Glomerular visceral epithelial cell (primary cell): ENCODE measurements around the gene VPS54.
"Not testable (repeated sequence)": the region's sequence is repeated elsewhere in the genome, so short reads cannot be mapped to it uniquely, and the experiment has no call there.

Source experiments
- DNase-seq: peaks from one replicate; pipeline ENCODE4 v3.0.0-alpha.2; 2016; ENCODE audit errors: extremely low spot score

Gene VPS54

DNA sequence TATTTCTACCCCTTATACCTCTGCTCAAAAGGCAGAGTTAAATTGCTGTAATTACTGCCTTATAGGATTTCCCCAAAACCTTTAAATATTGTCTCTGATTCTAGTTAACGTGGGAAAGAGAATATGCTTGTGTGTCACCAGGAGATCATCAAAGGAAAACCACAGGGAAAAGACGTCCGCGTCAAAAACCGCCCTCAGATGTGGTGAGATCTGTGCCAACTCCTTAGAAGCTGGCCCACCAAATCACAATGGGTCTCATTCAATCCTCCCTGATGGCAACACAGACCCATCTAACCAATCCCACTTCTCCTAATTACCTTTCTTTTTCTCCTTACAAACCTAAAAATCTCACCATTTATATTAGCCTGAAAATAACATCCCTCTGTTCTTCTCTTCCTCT lies 25.4 kb downstream of the VPS54 start:
- DNase-seq = no peak

DNA sequence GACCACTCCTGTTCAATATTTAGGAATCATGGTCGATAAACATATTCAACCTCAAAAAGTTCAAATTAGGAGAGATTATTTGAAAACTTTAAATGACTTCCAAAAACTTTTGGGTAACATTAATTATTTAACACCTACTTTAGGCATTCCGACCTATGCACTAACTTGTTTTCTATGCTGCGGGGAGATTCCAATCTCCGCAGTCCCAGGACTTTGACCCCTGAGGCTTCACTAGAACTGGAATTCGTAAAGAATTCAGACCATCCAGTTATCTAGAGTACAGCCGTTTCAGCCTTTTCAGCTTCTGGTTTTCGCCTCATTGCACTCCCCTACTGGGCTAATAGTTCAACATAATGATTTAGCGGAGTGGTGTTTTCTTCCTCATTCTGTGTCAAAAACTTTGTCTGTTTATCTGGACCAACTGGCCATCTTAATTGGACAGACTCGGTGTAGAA lies 26.1 kb downstream of the VPS54 start:
- not testable (repeated sequence) for DNase-seq

- no peak for DNase-seq
Measured at GRCh38 chr2:63992061-63992685, 27.1 kb downstream of the VPS54 start.

DNA sequence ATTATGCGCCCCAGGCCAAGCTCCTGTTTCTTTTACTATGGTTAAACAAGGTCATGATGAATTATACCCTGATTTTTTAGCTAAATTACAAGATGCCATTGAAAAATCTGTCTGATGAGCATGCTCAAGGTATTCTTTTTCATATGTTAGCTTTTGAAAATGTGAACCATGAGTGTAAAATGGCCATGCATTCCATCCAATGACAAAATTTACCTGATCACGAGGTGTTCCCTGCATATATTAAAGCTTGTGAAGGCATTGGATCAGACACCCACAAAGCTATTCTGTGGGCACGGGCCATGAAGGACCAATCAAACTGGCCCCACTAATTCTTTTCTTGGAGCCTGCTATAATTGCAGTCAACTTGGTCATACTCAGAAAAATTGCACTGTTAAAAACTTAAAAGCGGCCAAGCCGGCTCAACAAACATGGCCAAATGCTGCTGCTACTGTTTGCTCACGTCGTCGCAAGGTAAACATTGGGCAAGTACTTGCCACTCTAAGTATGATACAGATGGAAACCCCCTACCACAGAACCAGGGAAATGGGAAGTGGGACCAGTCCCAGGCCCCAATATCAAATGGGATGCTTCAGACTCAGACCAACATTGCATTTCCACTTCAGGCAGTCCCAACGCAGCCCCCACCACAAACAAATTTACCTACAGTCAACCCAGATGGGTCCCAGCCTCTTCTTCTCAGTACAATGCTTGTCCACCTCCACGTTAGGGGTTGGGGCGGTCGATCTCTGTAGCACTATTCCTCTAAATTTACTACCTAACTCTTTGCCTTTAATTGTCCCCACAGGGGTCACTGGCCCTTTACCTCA lies 27.8 kb downstream of the VPS54 start:
- not testable (repeated sequence) for DNase-seq

DNA sequence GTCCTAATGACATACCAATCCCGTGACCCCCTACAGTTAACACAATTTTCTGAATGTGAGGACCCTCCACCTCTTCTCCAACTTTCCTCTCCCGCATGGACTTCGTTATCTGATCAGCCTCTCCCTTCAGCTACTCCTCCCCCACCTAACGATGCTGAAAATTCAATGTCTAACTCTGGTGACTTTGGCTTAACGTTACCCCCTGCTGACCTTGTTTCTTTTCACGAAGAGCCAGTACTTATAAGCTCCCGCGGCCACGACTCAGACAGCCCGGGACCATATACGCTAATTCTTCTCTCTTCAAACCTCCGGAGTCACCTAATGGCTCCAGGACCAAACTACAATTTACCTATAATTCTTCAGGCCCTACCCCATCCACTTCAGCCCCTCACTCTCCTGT lies 29.2 kb downstream of the VPS54 start:
- no peak for DNase-seq

GRCh38 chr2:63988842-63989436 lies 30.3 kb downstream of the VPS54 start:
- DNase-seq = not testable (repeated sequence)

GRCh38 chr2:63984606-63985359 lies 34.4 kb downstream of the VPS54 start:
- no peak for DNase-seq

GRCh38 chr2:63983986-63984605 lies 35.1 kb downstream of the VPS54 start:
- DNase-seq = no peak

DNA sequence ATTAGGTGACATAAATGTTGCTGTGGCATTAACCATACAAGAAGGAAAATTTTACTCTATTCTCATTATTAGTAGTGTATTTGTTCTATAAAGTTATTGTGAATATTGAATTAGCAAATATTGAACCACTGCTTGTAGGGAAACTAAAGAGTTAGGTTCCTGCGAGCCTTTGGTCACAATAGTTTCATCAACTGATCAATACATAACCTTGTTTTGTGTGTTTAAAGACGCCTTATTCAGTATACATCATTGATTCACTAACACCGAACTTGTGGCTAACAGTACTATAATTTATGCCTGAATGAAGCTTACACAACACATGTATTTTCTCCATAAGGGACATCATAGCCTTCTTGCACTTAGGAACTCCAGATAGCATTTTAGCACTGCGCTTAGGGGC lies 36.9 kb downstream of the VPS54 start:
- no peak for DNase-seq

DNA sequence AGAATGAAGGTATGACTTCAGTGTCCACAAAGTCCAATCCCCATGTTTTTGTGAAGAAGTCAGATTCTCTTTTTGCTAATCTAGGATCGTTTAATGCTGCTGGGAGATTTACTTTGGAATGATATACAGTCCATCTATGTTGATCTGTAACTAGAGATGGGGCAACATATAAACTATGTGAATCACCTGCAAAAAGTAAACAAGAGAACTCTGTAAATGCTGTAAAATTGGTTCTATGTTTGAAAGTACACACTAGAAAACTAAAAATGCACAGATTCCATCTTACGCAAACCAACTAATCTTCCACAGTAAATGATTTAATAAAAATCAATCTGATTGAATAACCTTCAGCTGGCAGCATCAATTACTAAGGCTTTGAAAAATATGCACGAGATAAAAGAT lies 37.5 kb downstream of the VPS54 start:
- DNase-seq = no peak

DNA sequence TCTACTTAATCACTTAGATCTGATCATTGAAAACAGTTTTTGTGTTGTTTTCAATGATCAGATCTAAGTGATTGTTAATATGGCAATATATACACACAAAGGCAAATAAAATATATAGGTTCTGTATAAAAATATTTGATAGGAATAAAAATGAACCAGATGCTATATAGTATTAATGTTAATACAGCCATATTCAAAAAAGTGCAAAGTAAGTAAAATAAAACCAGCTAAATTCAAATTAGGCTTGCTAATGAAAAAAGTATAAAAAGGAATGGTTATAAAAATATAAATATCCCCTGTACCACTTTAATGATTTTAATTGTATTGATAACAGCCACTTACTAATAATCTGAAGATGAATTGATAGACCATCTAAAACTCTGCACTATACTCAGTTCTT lies 38.4 kb downstream of the VPS54 start:
- no peak for DNase-seq

DNA sequence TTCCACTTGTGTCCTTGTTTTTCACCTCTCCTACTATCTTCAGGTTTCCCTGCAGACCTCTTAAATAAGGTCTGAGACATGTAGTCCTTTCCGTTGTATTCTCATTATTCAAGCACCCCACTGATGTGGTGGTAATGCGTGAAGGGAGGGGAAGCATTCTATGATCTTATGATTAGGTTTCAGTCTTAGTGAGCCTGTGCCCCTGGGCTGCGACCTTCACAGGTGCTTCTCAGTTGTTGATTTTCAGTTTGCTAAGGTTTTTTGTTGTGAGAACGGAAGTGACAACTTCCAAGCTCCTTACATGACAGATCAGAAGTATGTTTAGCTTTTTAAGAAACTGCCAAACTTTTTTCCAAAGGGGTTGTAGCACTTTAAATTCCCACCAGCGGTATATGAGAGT lies 41.3 kb downstream of the VPS54 start:
- no peak for DNase-seq

GRCh38 chr2:63976125-63976510 lies 43.1 kb downstream of the VPS54 start:
- no peak for DNase-seq

DNA sequence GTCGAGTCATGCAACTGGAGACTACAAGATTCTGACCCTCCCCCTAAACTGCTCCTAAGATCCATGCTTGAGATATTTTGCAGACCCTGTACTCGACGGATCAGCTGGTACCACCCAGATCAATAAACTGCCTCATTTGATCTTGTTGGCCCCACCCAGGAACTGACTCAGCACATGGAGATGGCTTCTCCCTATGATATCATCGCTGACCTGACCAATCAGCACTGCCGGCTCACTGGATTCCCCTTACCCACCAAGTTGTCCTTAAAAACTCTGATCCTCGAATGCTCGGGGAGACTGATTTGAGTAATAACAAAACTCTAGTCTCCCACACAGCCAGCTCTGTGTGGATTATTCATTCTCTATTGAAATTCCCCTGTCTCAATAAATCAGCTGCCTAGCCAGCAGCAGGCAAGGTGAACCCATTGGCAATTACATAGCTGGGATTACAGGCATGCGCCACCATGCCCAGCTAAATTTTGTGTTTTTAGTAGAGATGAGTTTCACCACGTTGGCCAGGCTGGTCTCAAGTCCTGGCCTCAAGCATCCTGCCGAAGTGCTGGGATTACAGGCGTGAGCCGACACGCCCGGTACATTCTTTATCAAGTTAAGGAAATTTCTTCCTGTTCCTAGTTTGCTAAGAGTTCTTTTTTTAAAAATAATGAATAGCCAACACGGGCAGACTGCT lies 43.6 kb downstream of the VPS54 start:
- no peak for DNase-seq

DNA sequence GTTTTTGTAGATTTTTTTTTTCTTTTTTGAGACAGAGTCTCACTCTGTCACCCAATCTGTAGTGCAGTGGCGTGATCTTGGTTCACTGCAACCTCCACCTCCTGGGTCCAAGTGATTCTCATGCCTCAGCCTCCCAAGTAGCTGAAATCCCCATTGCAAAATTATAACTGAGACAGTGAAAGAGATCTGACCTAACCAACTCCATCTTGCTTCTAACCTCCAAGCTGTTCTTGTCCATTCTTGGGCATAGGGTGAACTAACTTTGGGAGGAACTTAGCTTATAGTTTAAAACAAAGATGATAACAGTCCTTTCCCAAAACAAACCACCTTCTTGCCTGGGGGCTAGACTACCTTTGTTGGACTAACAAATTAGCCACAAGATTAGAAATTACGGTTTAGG lies 44.2 kb downstream of the VPS54 start:
- DNase-seq = not testable (repeated sequence)

GRCh38 chr2:63962186-63962585 lies 57.0 kb downstream of the VPS54 start:
- DNase-seq = no peak

DNA sequence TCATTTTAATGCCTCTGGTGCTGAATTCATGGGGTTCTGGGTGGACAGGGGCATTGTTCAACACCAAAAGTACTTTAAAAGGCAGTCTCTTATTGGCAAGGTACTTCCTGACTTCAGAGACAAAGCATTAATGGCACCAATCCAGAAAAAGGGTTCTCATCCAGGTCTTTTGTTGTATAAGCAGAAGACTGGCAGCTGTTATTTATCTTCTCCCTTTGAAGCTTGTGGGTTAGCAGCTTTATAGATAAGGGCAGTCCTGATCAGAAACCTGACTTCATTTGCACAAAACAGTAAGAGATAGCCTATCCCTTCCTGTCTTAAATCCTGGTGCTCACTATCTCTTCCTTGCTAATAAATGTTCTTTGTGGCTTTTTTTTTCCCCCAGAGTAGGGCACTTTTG lies 68.8 kb downstream of the VPS54 start:
- DNase-seq = no peak

GRCh38 chr2:63942788-63943187 lies 76.4 kb downstream of the VPS54 start:
- no peak for DNase-seq

GRCh38 chr2:63932104-63932503 lies 87.1 kb downstream of the VPS54 start:
- not testable (repeated sequence) for DNase-seq

DNA sequence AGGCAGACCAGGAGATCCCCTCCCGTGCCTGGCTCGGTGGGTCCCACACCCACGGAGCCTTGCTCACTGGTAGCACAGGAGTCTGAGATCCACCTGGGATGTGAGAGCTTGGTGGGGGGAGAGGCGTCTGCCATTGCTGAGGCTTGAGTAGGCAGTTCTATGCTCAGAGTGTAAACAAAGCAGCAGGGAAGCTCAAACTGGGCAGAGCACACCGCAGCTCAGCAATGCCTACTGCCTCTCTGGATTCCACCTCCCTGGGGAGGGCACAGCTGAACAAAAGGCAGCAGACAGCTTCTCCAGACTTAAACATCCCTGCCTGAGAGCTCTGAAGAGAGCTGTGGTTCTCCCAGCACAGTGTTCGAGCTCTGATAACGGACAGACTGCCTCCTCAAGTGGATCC lies 92.4 kb downstream of the VPS54 start:
- DNase-seq = no peak

GRCh38 chr2:63914311-63914710 lies 104.9 kb downstream of the VPS54 start:
- DNase-seq = no peak
